GM12878 (cell line): ENCODE measurements around the gene SLC45A2. TPM values are rescaled to one million over a fixed set of nuclear protein-coding genes. Genes with fewer than 3 reads are reported as not detected.

Experiments
- ATAC-seq: fragments of 200-7000 bp; cut with Tn5 transposase; 3 replicates; pipeline ENCODE4 v1.9.1; 2020; ENCODE audit warnings: mild to moderate bottlenecking, moderate library complexity
- BruUV-seq: library from RNA; stranded (reverse); fragments of 400-500 nt; replicated peaks from 2 replicates; lab custom pipeline; 2021; lab: Mats Ljungman, UMichigan
- CTCF ChIA-PET: fragments of 300-600 bp; sonication (Branson Sonifier 250); formaldehyde crosslinking; extraction: SDS; loops from one replicate; lab custom pipeline; 2021; ENCODE audit warnings: inconsistent platforms; lab: Yijun Ruan, JAX
- POLR2A ChIA-PET: fragments of 350-600 bp; formaldehyde crosslinking; extraction: SDS; loops from one replicate; lab custom pipeline; 2021; ENCODE audit warnings: inconsistent platforms; lab: Charles Lee
- RAD21 ChIA-PET: fragments of 300-600 bp; sonication (Branson Sonifier 250); formaldehyde crosslinking; loops from one replicate; lab custom pipeline; 2023; ENCODE audit warnings: antibody characterized with exemption; ENCODE audit not compliant: unreplicated experiment; lab: Charles Lee
- SMC1A ChIA-PET: fragments of 300-600 bp; sonication (Branson Sonifier 250); formaldehyde crosslinking; loops from one replicate; lab custom pipeline; 2023; ENCODE audit not compliant: unreplicated experiment, uncharacterized antibody; lab: Charles Lee
- DNase-seq: peaks from one replicate; pipeline ENCODE4 v3.0.0-alpha.2; 2011; ENCODE audit warnings: low read depth, low spot score
- FAIRE-seq: peaks from 3 replicates; lab custom pipeline; 2011; peaks lifted over from hg19 to GRCh38; lab: Jason Lieb, UNC
- H2AFZ ChIP-seq: 2 replicates; pipeline ENCODE4 v1.6.0; 2011; ENCODE audit warnings: low read depth, low read length, control low read depth; ENCODE audit not compliant: control insufficient read depth
- H3K27ac ChIP-seq: 2 replicates; pipeline ENCODE4 v1.5.1; 2011; ENCODE audit warnings: control low read depth; ENCODE audit not compliant: control insufficient read depth, insufficient read depth
- H3K27me3 ChIP-seq, 2 experiments: replicated peaks in 1 of 2; 2 replicates each; pipeline versions ENCODE4 v1.6.0 to v1.6.1; 2011; ENCODE audit warnings: low read length in 1 of 2; ENCODE audit not compliant: control insufficient read depth in 2 of 2, insufficient read depth in 2 of 2
- H3K36me3 ChIP-seq, 2 experiments: 2 replicates each; pipeline ENCODE4 v1.5.1; 2011; ENCODE audit warnings: low read length in 1 of 2; ENCODE audit not compliant: control insufficient read depth in 2 of 2, insufficient read depth in 2 of 2
- H3K4me1 ChIP-seq: 2 replicates; pipeline ENCODE4 v1.6.1; 2011; ENCODE audit warnings: mild to moderate bottlenecking, low read length, moderate library complexity, mixed read lengths; ENCODE audit not compliant: control insufficient read depth, insufficient read depth
- H3K4me2 ChIP-seq: 2 replicates; pipeline ENCODE4 v1.6.0; 2011; ENCODE audit warnings: control low read depth; ENCODE audit not compliant: control insufficient read depth, insufficient read depth
- H3K4me3 ChIP-seq: fragments of 200-600 bp; sonication (generic); 2 replicates; pipeline ENCODE4 v1.5.1; 2016
- H3K79me2 ChIP-seq: 2 replicates; pipeline ENCODE4 v1.6.0; 2011; ENCODE audit warnings: low read length; ENCODE audit not compliant: control insufficient read depth, insufficient read depth
- H3K9ac ChIP-seq: 2 replicates; pipeline ENCODE4 v1.8.0; 2011; ENCODE audit warnings: low read length, control low read depth, mixed read lengths; ENCODE audit not compliant: control insufficient read depth, insufficient read depth
- H3K9me3 ChIP-seq: replicated peaks from 3 replicates; pipeline ENCODE4 v1.5.1; 2011; ENCODE audit warnings: mild to moderate bottlenecking, low read length; ENCODE audit not compliant: control insufficient read depth, insufficient read depth
- H4K20me1 ChIP-seq: 2 replicates; pipeline ENCODE4 v1.6.0; 2011; ENCODE audit not compliant: control insufficient read depth, insufficient read depth
- ASH2L ChIP-seq: fragments of 300-600, 200-600 bp; sonication (generic); IDR thresholded peaks from 2 replicates; pipeline ENCODE4 v1.6.1; 2017; ENCODE audit warnings: low read depth, mild to moderate bottlenecking, borderline replicate concordance
- CREB1 ChIP-seq: IDR thresholded peaks from 2 replicates; pipeline ENCODE4 v1.6.1; 2012; ENCODE audit warnings: low read depth, mild to moderate bottlenecking, inconsistent platforms
- DPF2 ChIP-seq: fragments of 450-650 bp; IDR thresholded peaks from 2 replicates; pipeline ENCODE4 v1.6.1; 2017; ENCODE audit warnings: mild to moderate bottlenecking
- GATAD2B ChIP-seq: fragments of 450-650 bp; conservative IDR thresholded peaks from 2 replicates; pipeline ENCODE4 v1.6.1; 2017; ENCODE audit warnings: low read depth, mild to moderate bottlenecking, moderate library complexity
- HDAC2 ChIP-seq: fragments of 200-600 bp; sonication (generic); IDR thresholded peaks from 2 replicates; pipeline ENCODE4 v1.6.1; 2017
- HDGF ChIP-seq: fragments of 450-650 bp; IDR thresholded peaks from 2 replicates; pipeline ENCODE4 v1.6.1; 2016; ENCODE audit warnings: antibody characterized with exemption
- JUNB ChIP-seq: IDR thresholded peaks from 2 replicates; pipeline ENCODE4 v1.6.1; 2016; ENCODE audit warnings: antibody characterized with exemption, mild to moderate bottlenecking
- NFIC ChIP-seq: IDR thresholded peaks from 2 replicates; pipeline ENCODE4 v1.6.1; 2012; ENCODE audit warnings: low read depth, mild to moderate bottlenecking, inconsistent platforms, low read length, moderate library complexity
- NFYB ChIP-seq: IDR thresholded peaks from 2 replicates; pipeline ENCODE4 v1.6.1; 2011; ENCODE audit warnings: low read depth, mild to moderate bottlenecking, low read length, improper control_type of control experiment, moderate library complexity; ENCODE audit not compliant: insufficient read depth
- PAX5 ChIP-seq: IDR thresholded peaks from 2 replicates; pipeline ENCODE4 v1.6.1; 2011; ENCODE audit warnings: low read depth, low read length, borderline replicate concordance
- RAD21 ChIP-seq: IDR thresholded peaks from 2 replicates; pipeline ENCODE4 v1.6.1; 2011; ENCODE audit warnings: mild to moderate bottlenecking, low read depth, low read length, moderate library complexity; ENCODE audit not compliant: insufficient read depth
- RB1 ChIP-seq: fragments of 450-650 bp; formaldehyde crosslinking; IDR thresholded peaks from 2 replicates; pipeline ENCODE4 v1.6.1; 2017; ENCODE audit warnings: mild to moderate bottlenecking, borderline replicate concordance
- SRF ChIP-seq, 2 experiments: IDR thresholded peaks; 2 replicates each; pipeline ENCODE4 v1.6.1; 2011; ENCODE audit warnings: low read depth in 2 of 2, low read length in 2 of 2, mild to moderate bottlenecking in 1 of 2, moderate library complexity in 1 of 2
- SUZ12 ChIP-seq: fragments of 200-600 bp; sonication (generic); IDR thresholded peaks from one replicate; pipeline ENCODE4 v1.6.1; 2018; ENCODE audit warnings: antibody characterized with exemption, mild to moderate bottlenecking; ENCODE audit not compliant: unreplicated experiment
- ZNF207 ChIP-seq: fragments of 450-650 bp; IDR thresholded peaks from 2 replicates; pipeline ENCODE4 v1.6.1; 2014; ENCODE audit warnings: antibody characterized with exemption, mild to moderate bottlenecking, borderline replicate concordance
- WGBS: methylation state at CpG from one replicate; pipeline ENCODE4 v1.1.6; 2016; ENCODE audit warnings: low lambda C conversion rate; ENCODE audit not compliant: insufficient replicate concordance, insufficient coverage; ENCODE audit errors: missing lambda C conversion rate; 5-methylcytosine and 5-hydroxymethylcytosine counted together
- in situ Hi-C: fragments of 300-500 bp; cut with MboI; formaldehyde crosslinking; loops from 9 replicates; pipeline ENCODE4 v1.14.3; 2018; ENCODE audit warnings: mixed read lengths
- intact Hi-C: fragments of 100-400 bp; cut with micrococcal nuclease; formaldehyde crosslinking; loops from one replicate; pipeline ENCODE4 v1.14.2; 2022; ENCODE audit not compliant: unreplicated experiment
- polyA plus RNA-seq, 11 experiments: library from polyadenylated mRNA; depleted of rRNA in 4 of 11; unstranded in 6 of 11; stranded (reverse) in 5 of 11; fragments of >200 nt; fragmentation: Nextera tagmentation in 4 of 11; fragmentation: Illumina TruSeq in 1 of 11; extraction: Ambion mirVana in 4 of 11; extraction: Trizol in 1 of 11; gene quantifications; 1 replicate in 1 of 11; 2 replicates in 10 of 11; pipeline versions ENCODE4 v1.2.1 to v1.2.3, GENCODE V29; 2011 to 2016; ENCODE audit warnings: inconsistent platforms in 2 of 11, missing spikeins in 2 of 11, low read depth in 1 of 11
- total RNA-seq, 4 experiments: library from RNA; depleted of rRNA in 3 of 4; stranded (reverse); fragments of >200 nt in 3 of 4; fragmentation: Illumina TruSeq in 1 of 4; extraction: Trizol in 1 of 4; gene quantifications; 2 replicates each; pipeline versions ENCODE4 v1.2.1 to v1.2.3, GENCODE V29; 2013 to 2021
- TF ChIP-seq, protein P1 (sequence below): IDR thresholded peaks from 2 replicates; pipeline ENCODE4 v1.6.1; 2012; ENCODE audit warnings: low read depth, low read length, improper control_type of control experiment
- TF ChIP-seq, protein P2 (sequence below): IDR thresholded peaks from 2 replicates; pipeline ENCODE4 v1.6.1; 2012; ENCODE audit warnings: low read depth, low read length, improper control_type of control experiment
- TF ChIP-seq, protein P3 (sequence below): fragments of 450-650 bp; IDR thresholded peaks from 2 replicates; pipeline ENCODE4 v1.6.1; 2018; ENCODE audit warnings: borderline replicate concordance, mild to moderate bottlenecking; ENCODE audit not compliant: partially characterized antibody
- TF ChIP-seq, protein P4 (sequence below), 3 experiments: IDR thresholded peaks in 2 of 3; conservative IDR thresholded peaks in 1 of 3; 2 replicates each; pipeline ENCODE4 v1.5.1; 2011; ENCODE audit warnings: low read depth in 3 of 3, low read length in 3 of 3, mild to moderate bottlenecking in 3 of 3, control low read depth in 2 of 3, moderate library complexity in 2 of 3, inconsistent platforms in 1 of 3, mixed read lengths in 1 of 3; ENCODE audit not compliant: control insufficient read depth in 2 of 3, insufficient read depth in 1 of 3; ENCODE audit errors: extremely low read depth in 1 of 3

The SLC45A2 gene
- total and polyA plus RNA-seq, 10 of the 15 experiments (the other 5 are each of a cell fraction or from before 2014, with no cell fraction given) = 0.06 to 0.07 TPM; not detected in 8

DNA sequence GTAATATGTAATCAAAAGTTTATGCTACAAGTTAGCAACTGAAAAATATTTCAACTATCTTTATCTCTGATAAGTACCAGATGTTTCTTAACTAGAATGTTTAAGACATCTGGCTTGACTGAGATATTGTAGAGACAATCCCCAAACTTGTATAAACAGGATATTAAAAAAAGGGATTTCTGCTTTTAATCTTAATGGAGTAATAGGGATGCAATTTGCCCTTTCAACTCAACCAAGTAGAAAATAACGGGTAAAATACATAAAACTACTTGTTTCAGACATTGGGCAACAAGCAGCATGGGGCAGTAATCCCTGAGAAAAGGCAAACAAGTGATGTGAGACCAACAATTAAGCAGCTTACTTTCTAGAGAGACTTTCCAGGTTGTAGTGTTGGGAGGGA, 83.3 kb downstream of the SLC45A2 start:
- Histone ChIP-seq H3K9me3 (peaks cover 2% of the 10 kb centered on the region; the same call in 2 of the 3 replicates), H3K4me2 (no peak overlapping the region), H3K9ac (no peak overlapping the region), H3K4me3 (no peak overlapping the region), H3K4me1 (no peaks in the 10 kb centered on the region), H3K79me2 (no peaks in the 10 kb centered on the region), H2AFZ (no peak overlapping the region), H3K36me3 (no peaks in the 10 kb centered on the region), H4K20me1 (no peaks in the 10 kb centered on the region), H3K27ac (no peak overlapping the region)
- in situ Hi-C loops = no loop called here
- CTCF ChIA-PET = no interaction called here
- ATAC-seq (no peak), FAIRE-seq (no peak)
- BruUV-seq = no TSS peak
- WGBS = 0% methylated on average over 1 of the region's 1 CpG
- SMC1A ChIA-PET = interaction anchor here (1.3 kb wide), 1 partner anchor 43 kb away, joined by 4 read pairs; no protein-coding TSS in a partner anchor
- POLR2A ChIA-PET = no interaction called here
- intact Hi-C loops = no loop called here
- no peak for TF ChIP-seq DPF2
- TF ChIP-seq, protein P1, sequence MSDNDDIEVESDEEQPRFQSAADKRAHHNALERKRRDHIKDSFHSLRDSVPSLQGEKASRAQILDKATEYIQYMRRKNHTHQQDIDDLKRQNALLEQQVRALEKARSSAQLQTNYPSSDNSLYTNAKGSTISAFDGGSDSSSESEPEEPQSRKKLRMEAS = no peak
- TF ChIP-seq HDAC2 = no peak
- TF ChIP-seq GATAD2B = no peak
- no peak for TF ChIP-seq NFYB
- TF ChIP-seq NFIC = no peak
- TF ChIP-seq SUZ12 = no peak
- TF ChIP-seq, protein P2, sequence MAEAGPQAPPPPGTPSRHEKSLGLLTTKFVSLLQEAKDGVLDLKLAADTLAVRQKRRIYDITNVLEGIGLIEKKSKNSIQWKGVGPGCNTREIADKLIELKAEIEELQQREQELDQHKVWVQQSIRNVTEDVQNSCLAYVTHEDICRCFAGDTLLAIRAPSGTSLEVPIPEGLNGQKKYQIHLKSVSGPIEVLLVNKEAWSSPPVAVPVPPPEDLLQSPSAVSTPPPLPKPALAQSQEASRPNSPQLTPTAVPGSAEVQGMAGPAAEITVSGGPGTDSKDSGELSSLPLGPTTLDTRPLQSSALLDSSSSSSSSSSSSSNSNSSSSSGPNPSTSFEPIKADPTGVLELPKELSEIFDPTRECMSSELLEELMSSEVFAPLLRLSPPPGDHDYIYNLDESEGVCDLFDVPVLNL = no peak
- no peak for TF ChIP-seq RAD21
- no peak for TF ChIP-seq HDGF
- TF ChIP-seq, protein P3, sequence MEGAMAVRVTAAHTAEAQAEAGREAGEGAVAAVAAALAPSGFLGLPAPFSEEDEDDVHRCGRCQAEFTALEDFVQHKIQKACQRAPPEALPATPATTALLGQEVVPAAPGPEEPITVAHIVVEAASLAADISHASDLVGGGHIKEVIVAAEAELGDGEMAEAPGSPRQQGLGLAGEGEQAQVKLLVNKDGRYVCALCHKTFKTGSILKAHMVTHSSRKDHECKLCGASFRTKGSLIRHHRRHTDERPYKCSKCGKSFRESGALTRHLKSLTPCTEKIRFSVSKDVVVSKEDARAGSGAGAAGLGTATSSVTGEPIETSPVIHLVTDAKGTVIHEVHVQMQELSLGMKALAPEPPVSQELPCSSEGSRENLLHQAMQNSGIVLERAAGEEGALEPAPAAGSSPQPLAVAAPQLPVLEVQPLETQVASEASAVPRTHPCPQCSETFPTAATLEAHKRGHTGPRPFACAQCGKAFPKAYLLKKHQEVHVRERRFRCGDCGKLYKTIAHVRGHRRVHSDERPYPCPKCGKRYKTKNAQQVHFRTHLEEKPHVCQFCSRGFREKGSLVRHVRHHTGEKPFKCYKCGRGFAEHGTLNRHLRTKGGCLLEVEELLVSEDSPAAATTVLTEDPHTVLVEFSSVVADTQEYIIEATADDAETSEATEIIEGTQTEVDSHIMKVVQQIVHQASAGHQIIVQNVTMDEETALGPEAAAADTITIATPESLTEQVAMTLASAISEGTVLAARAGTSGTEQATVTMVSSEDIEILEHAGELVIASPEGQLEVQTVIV = no peak
- no peak for TF ChIP-seq JUNB
- TF ChIP-seq PAX5 = no peak
- TF ChIP-seq, protein P4, sequence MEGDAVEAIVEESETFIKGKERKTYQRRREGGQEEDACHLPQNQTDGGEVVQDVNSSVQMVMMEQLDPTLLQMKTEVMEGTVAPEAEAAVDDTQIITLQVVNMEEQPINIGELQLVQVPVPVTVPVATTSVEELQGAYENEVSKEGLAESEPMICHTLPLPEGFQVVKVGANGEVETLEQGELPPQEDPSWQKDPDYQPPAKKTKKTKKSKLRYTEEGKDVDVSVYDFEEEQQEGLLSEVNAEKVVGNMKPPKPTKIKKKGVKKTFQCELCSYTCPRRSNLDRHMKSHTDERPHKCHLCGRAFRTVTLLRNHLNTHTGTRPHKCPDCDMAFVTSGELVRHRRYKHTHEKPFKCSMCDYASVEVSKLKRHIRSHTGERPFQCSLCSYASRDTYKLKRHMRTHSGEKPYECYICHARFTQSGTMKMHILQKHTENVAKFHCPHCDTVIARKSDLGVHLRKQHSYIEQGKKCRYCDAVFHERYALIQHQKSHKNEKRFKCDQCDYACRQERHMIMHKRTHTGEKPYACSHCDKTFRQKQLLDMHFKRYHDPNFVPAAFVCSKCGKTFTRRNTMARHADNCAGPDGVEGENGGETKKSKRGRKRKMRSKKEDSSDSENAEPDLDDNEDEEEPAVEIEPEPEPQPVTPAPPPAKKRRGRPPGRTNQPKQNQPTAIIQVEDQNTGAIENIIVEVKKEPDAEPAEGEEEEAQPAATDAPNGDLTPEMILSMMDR (IDR thresholded peaks at IDR 0.05 in 2 of 3, conservative IDR thresholded peaks at IDR 0.05 in 1 of 3; ENCODE audit: control insufficient read depth in 2 of 3, extremely low read depth in 1 of 3, insufficient read depth in 1 of 3, low read depth in 3 of 3, low read length in 3 of 3) = no peak
- TF ChIP-seq RB1 = no peak
- TF ChIP-seq CREB1 = no peak
- no peak for TF ChIP-seq ZNF207
- no peak for TF ChIP-seq SRF (IDR thresholded peaks at IDR 0.05; ENCODE audit: low read depth in 2 of 2, low read length in 2 of 2)
- no peak for TF ChIP-seq ASH2L
- TF ChIP-seq, all 136 proteins: peak for 0
- no peaks in the 10 kb centered on the region for H3K27me3 ChIP-seq
- RAD21 ChIA-PET = no interaction called here
- DNase-seq = no peak
